Omental fat pad (tissue), 4 donors: ENCODE measurements around the gene TMEM31. TPM values are rescaled to one million over a fixed set of nuclear protein-coding genes. Genes with fewer than 3 reads are reported as not detected.

ENCODE experiments used
- ATAC-seq: fragments of 150-250 bp; one replicate; pipeline ENCODE4 v1.9.1; 2016; ENCODE audit warnings: mild to moderate bottlenecking, moderate library complexity; ENCODE audit not compliant: low FRiP score
- DNase-seq: peaks from one replicate; pipeline ENCODE4 v3.0.0-alpha.2; 2019; ENCODE audit warnings: low spot score
- CTCF ChIP-seq, 3 donors: fragments of 450-650 bp; IDR thresholded peaks; one replicate each; pipeline ENCODE4 v1.5.1; 2016 to 2017; ENCODE audit warnings: antibody characterized with exemption in 3 of 3, mild to moderate bottlenecking in 3 of 3, moderate library complexity in 2 of 3
- total RNA-seq, 4 donors: library from RNA; depleted of rRNA; stranded (reverse); fragments of >200 nt; gene quantifications; one replicate each; pipeline ENCODE4 v1.1.0, GENCODE V29; 2016

The TMEM31 gene
- total RNA-seq, 4 donors from 2014 or later, result not detected

- DNase-seq (no peak), ATAC-seq (no peak)
- TF ChIP-seq CTCF (IDR thresholded peaks at IDR 0.05), result no peak
Measured at GRCh38 chrX:103691059-103691458, 19.6 kb upstream of the TMEM31 start.

- no peak for TF ChIP-seq CTCF (IDR thresholded peaks at IDR 0.05)
- ATAC-seq (no peak), DNase-seq (no peak)
Measured at GRCh38 chrX:103697687-103698086, 13.0 kb upstream of the TMEM31 start.

GRCh38 chrX:103699243-103699642 is 11.5 kb upstream of the TMEM31 start:
- no peak for TF ChIP-seq CTCF (IDR thresholded peaks at IDR 0.05)
- no peak for ATAC-seq
- no peak for DNase-seq

- DNase-seq (no peak), ATAC-seq (no peak)
- no peak for TF ChIP-seq CTCF (IDR thresholded peaks at IDR 0.05)
Measured at GRCh38 chrX:103704863-103705262, 5.8 kb upstream of the TMEM31 start.

GRCh38 chrX:103716962-103717361 is 6.3 kb downstream of the TMEM31 start:
- no peak for DNase-seq
- TF ChIP-seq CTCF (IDR thresholded peaks at IDR 0.05), result no peak
- peak; percentile 77 for ATAC-seq

- ATAC-seq (no peak), DNase-seq (no peak)
- no peak for TF ChIP-seq CTCF (IDR thresholded peaks at IDR 0.05)
Measured at GRCh38 chrX:103718120-103718519, 7.4 kb downstream of the TMEM31 start.

- ATAC-seq, result no peak
- no peak for DNase-seq
- no peak for TF ChIP-seq CTCF (IDR thresholded peaks at IDR 0.05)
Measured at GRCh38 chrX:103722505-103722904, 11.8 kb downstream of the TMEM31 start.
